Right lobe of liver (tissue), 4 donors: ENCODE results near the gene RRAS2.

ENCODE experiments used
- POLR2A ChIP-seq: fragments of 450-650 bp; IDR thresholded peaks from one replicate; pipeline ENCODE4 v1.6.1; 2017; ENCODE audit warnings: antibody characterized with exemption, mild to moderate bottlenecking
- TF ChIP-seq, protein P1 (sequence below), 4 donors: fragments of 200-600 bp in 3 of 4; fragments of 450-650 bp in 1 of 4; IDR thresholded peaks; one replicate each; pipeline versions ENCODE4 v1.5.1 to v1.8.0; 2016 to 2022; ENCODE audit warnings: antibody characterized with exemption in 4 of 4, mild to moderate bottlenecking in 2 of 4
- donor health status: DM: no; HTN: no; CAD: no.
- donor health status: DM: no; HTN: no; CAD: no.
- donor health status: DM: no; HTN: yes; CAD: no.

DNA sequence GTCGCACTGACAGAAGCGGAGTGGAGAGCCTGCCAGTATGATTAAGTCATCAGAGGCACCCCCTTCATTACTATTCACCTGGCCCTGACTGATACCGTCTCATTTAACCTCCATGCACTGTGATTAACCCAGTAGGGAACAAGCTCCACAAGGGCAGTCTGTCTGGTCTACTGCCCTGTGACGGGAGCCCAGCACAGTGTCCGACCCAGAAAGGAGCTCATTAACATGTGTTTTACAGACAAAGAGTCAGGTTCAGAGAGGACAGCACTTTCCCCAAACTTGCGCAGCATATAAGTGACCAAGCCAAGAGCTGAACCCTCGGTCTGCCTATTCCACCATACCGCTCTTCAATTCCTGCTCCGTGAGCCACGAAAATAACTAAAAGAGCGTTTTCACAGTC is 129.5 kb downstream of the RRAS2 start:
- TF ChIP-seq, protein P1, sequence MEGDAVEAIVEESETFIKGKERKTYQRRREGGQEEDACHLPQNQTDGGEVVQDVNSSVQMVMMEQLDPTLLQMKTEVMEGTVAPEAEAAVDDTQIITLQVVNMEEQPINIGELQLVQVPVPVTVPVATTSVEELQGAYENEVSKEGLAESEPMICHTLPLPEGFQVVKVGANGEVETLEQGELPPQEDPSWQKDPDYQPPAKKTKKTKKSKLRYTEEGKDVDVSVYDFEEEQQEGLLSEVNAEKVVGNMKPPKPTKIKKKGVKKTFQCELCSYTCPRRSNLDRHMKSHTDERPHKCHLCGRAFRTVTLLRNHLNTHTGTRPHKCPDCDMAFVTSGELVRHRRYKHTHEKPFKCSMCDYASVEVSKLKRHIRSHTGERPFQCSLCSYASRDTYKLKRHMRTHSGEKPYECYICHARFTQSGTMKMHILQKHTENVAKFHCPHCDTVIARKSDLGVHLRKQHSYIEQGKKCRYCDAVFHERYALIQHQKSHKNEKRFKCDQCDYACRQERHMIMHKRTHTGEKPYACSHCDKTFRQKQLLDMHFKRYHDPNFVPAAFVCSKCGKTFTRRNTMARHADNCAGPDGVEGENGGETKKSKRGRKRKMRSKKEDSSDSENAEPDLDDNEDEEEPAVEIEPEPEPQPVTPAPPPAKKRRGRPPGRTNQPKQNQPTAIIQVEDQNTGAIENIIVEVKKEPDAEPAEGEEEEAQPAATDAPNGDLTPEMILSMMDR (IDR thresholded peaks at IDR 0.05), result no peak
- TF ChIP-seq POLR2A, result no peak
